ENCODE results near the gene DSE.

Gene DSE

GRCh38 chr6:116413357-116413756 lies 42.6 kb downstream of the DSE start:
- no peak for DNase-seq (ENCODE audit: low spot score)

GRCh38 chr6:116417661-116418060 lies 46.9 kb downstream of the DSE start:
- no peak for DNase-seq (ENCODE audit: low spot score)

- no peak for DNase-seq (ENCODE audit: low spot score)
These were observed 48.5 kb downstream of the DSE start for GRCh38 chr6:116419069-116419786.

- DNase-seq (ENCODE audit: low spot score), result no peak
These were observed 49.6 kb downstream of the DSE start for GRCh38 chr6:116420341-116420740.

GRCh38 chr6:116422238-116422637 lies 51.5 kb downstream of the DSE start:
- DNase-seq (ENCODE audit: low spot score), result no peak

GRCh38 chr6:116424001-116424400 lies 53.3 kb downstream of the DSE start:
- no peak for DNase-seq (ENCODE audit: low spot score)

- DNase-seq (ENCODE audit: low spot score), result no peak
These were observed 55.8 kb downstream of the DSE start for GRCh38 chr6:116426551-116426950.

GRCh38 chr6:116429111-116429510 lies 58.4 kb downstream of the DSE start:
- no peak for DNase-seq (ENCODE audit: low spot score)

GRCh38 chr6:116430860-116431259 lies 60.1 kb downstream of the DSE start:
- DNase-seq (ENCODE audit: low spot score), result no peak

- no peak for DNase-seq (ENCODE audit: low spot score)
These were observed 61.3 kb downstream of the DSE start for GRCh38 chr6:116431964-116432595.

GRCh38 chr6:116433206-116433712 lies 62.5 kb downstream of the DSE start:
- DNase-seq (ENCODE audit: low spot score), result no peak

GRCh38 chr6:116434056-116434725 lies 63.4 kb downstream of the DSE start:
- no peak for DNase-seq (ENCODE audit: low spot score)

GRCh38 chr6:116436586-116436985 lies 65.8 kb downstream of the DSE start:
- DNase-seq (ENCODE audit: low spot score), result no peak

GRCh38 chr6:116437656-116438055 lies 66.9 kb downstream of the DSE start:
- DNase-seq (ENCODE audit: low spot score), result no peak

GRCh38 chr6:116438590-116439448 lies 68.1 kb downstream of the DSE start:
- DNase-seq (ENCODE audit: low spot score), result no peak

GRCh38 chr6:116439522-116440051 lies 68.8 kb downstream of the DSE start:
- DNase-seq (ENCODE audit: low spot score), result no peak

- no peak for DNase-seq (ENCODE audit: low spot score)
These were observed 72.4 kb downstream of the DSE start for GRCh38 chr6:116443105-116443504.

- DNase-seq (ENCODE audit: low spot score), result peak; percentile 11
These were observed 73.3 kb downstream of the DSE start for GRCh38 chr6:116444092-116444491.

- DNase-seq (ENCODE audit: low spot score), result no peak
These were observed 73.8 kb downstream of the DSE start for GRCh38 chr6:116444575-116444974.

- DNase-seq (ENCODE audit: low spot score), result no peak
These were observed 74.4 kb downstream of the DSE start for GRCh38 chr6:116445102-116445501.

GRCh38 chr6:116446399-116446798 lies 75.7 kb downstream of the DSE start:
- no peak for DNase-seq (ENCODE audit: low spot score)

GRCh38 chr6:116447052-116447451 lies 76.3 kb downstream of the DSE start:
- no peak for DNase-seq (ENCODE audit: low spot score)
